Measurements from ENCODE around the gene RD3L.

DNA sequence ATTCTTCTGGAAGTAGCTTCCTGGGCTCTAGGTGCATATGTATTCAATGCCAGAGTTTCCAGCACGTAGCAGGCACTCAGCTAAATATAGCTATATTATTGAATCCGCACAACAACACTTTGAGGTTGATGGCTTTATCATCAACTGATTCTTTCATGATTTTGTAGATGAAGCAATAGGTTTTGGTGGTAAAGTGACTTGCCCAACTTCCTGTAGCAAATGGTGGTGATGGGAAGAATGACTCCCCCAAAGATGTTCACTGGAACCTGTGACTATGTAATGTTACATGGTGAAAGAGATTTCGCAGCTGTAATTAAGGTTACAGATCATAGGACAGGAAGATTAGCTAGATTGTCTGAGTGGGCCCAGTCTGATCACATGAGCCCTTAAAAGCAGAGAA lies 10.9 kb downstream of the RD3L start:
- TF ChIP-seq CTCF (conservative IDR thresholded peaks at IDR 0.05; ENCODE audit: low read depth, low read length) = no peak
- TF ChIP-seq MXI1 (IDR thresholded peaks at IDR 0.05; ENCODE audit: borderline replicate concordance, low read depth, low read length) = no peak
- no peak for TF ChIP-seq POLR2A (IDR thresholded peaks at IDR 0.05; ENCODE audit: low read depth, low read length)
- no peak for TF ChIP-seq SMC3 (IDR thresholded peaks at IDR 0.05; ENCODE audit: low read depth, low read length)
- TF ChIP-seq RFX5 (IDR thresholded peaks at IDR 0.05; ENCODE audit: low read depth, low read length) = no peak
- no peak for TF ChIP-seq NFE2L2 (IDR thresholded peaks at IDR 0.05; ENCODE audit: low read depth, low read length)
- no peak for TF ChIP-seq MAFK (IDR thresholded peaks at IDR 0.05; ENCODE audit: low read depth, low read length)
- no peak for TF ChIP-seq USF2 (IDR thresholded peaks at IDR 0.05; ENCODE audit: low read depth, low read length)
- no peak for TF ChIP-seq BHLHE40 (IDR thresholded peaks at IDR 0.05; ENCODE audit: low read depth, low read length)
- TF ChIP-seq, protein P1, sequence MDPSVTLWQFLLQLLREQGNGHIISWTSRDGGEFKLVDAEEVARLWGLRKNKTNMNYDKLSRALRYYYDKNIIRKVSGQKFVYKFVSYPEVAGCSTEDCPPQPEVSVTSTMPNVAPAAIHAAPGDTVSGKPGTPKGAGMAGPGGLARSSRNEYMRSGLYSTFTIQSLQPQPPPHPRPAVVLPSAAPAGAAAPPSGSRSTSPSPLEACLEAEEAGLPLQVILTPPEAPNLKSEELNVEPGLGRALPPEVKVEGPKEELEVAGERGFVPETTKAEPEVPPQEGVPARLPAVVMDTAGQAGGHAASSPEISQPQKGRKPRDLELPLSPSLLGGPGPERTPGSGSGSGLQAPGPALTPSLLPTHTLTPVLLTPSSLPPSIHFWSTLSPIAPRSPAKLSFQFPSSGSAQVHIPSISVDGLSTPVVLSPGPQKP (IDR thresholded peaks at IDR 0.05; ENCODE audit: borderline replicate concordance, low read depth, low read length) = no peak
